Thyroid gland (tissue), 4 donors: ENCODE data around the gene PCNA.

ENCODE experiments used
- CTCF ChIP-seq, 6 experiments: fragments of 200-600 bp in 3 of 6; fragments of 450-650 bp in 3 of 6; sonication (generic) in 3 of 6; IDR thresholded peaks; one replicate each; pipeline ENCODE4 v1.5.1; 2016 to 2019; ENCODE audit warnings: antibody characterized with exemption in 6 of 6, mild to moderate bottlenecking in 2 of 6, inconsistent platforms in 1 of 6, moderate library complexity in 1 of 6
- POLR2A ChIP-seq, 2 donors: fragments of 450-650 bp; IDR thresholded peaks; one replicate each; pipeline ENCODE4 v1.6.1; 2017; ENCODE audit warnings: antibody characterized with exemption in 2 of 2, mild to moderate bottlenecking in 2 of 2, moderate library complexity in 1 of 2

GRCh38 chr20:5148581-5148980, 28.8 kb upstream of the PCNA start:
- TF ChIP-seq CTCF (IDR thresholded peaks at IDR 0.05), result no peak
- no peak for TF ChIP-seq POLR2A (IDR thresholded peaks at IDR 0.05)
